Measurements from ENCODE around the gene CNOT2. TPM values are rescaled to one million over a fixed set of nuclear protein-coding genes. Genes with fewer than 3 reads are reported as not detected.

Gene CNOT2
- total RNA-seq, 1 experiment from 2014 or later: 88.4 TPM

GRCh38 chr12:70402597-70402996 lies 159.4 kb downstream of the CNOT2 start:
- Histone ChIP-seq H3K27ac (no peak overlapping the region), H3K4me3 (no peak overlapping the region), H3K36me3 (no peaks in the 10 kb centered on the region), H3K4me1 (replicated peaks) (no peaks in the 10 kb centered on the region), H3K27me3 (replicated peaks) (no peaks in the 10 kb centered on the region), H3K9me3 (replicated peaks) (no peaks in the 10 kb centered on the region)
- DNase-seq (ENCODE audit: low read depth in 1 of 2, low spot score in 2 of 2): no peak

- DNase-seq (ENCODE audit: low read depth in 1 of 2, low spot score in 2 of 2): no peak
- H3K27ac ChIP-seq: no peak overlapping the region
- no peaks in the 10 kb centered on the region for H3K27me3 ChIP-seq (replicated peaks)
- no peaks in the 10 kb centered on the region for H3K4me1 ChIP-seq (replicated peaks)
- H3K36me3 ChIP-seq: no peaks in the 10 kb centered on the region
- H3K9me3 ChIP-seq (replicated peaks): no peaks in the 10 kb centered on the region
- no peak overlapping the region for H3K4me3 ChIP-seq
Observed at GRCh38 chr12:70403826-70404225, 160.6 kb downstream of the CNOT2 start.

Other genes starting within 250 kb of the CNOT2 start
- 0.09 and 0.21 TPM in 2 replicates for gene KCNMB4, start 122.9 kb downstream of the CNOT2 start, total RNA-seq (2014; rRNA removed; shearing (Covaris generic))